Measurements from ENCODE around the gene NBPF4.
A peak's percentile ranks its signal among the peaks of the same experiment; 100 is the strongest.
"Not testable (repeated sequence)": the region's sequence is repeated elsewhere in the genome, so short reads cannot be mapped to it uniquely, and the experiment has no call there.

Gene NBPF4

DNA sequence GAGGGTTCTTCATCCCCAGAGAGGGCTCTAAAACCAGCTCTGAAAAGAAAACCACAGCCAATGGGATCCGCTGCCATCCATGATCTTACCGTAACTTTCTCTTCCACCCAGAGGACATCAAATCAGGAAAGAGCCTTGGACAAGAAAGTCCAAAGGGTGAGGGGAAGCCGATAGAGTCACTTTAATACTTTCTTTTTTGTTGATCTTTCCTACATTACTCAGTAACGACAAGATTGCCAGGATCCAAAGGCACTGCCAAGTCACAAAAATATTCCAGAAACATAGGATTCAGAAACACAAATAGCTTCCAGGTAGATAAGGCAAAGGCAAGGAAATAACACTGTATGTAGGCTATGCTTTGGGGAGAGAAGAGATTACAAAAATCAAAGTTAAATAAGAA lies 17.0 kb downstream of the NBPF4 start:
- H3K27ac ChIP-seq; H3K36me3 ChIP-seq (replicated peaks); H3K27me3 ChIP-seq (replicated peaks); DNase-seq; in situ Hi-C loops (cut with HindIII; ENCODE audit: low pct_ligation_motif_present, low sequenced_read_pairs); H3K4me3 ChIP-seq (ENCODE audit: low read depth, low read length): not testable (repeated sequence)

DNA sequence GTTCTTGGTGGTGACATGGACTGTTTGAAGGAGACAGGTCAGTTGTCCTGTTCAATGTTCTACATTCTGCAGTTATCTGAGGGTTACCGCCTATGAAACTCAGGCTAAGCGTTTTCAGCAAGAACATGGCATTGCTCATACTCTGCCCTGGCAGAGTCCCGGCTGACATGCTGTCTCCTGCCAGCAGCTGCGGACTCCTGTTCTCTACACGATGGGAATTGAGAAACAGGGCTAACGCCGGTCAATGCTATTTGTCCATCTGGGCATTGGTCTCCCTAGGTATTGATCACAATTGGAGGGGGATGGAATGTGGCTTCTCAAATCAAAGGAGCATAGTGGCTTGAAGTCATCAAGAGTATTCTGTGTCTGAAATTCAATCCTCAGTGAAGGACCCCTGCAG lies 20.6 kb downstream of the NBPF4 start:
- H3K36me3 ChIP-seq (replicated peaks); H3K4me3 ChIP-seq (ENCODE audit: low read depth, low read length); H3K27ac ChIP-seq; in situ Hi-C loops (cut with HindIII; ENCODE audit: low pct_ligation_motif_present, low sequenced_read_pairs); DNase-seq; H3K27me3 ChIP-seq (replicated peaks): not testable (repeated sequence)

DNA sequence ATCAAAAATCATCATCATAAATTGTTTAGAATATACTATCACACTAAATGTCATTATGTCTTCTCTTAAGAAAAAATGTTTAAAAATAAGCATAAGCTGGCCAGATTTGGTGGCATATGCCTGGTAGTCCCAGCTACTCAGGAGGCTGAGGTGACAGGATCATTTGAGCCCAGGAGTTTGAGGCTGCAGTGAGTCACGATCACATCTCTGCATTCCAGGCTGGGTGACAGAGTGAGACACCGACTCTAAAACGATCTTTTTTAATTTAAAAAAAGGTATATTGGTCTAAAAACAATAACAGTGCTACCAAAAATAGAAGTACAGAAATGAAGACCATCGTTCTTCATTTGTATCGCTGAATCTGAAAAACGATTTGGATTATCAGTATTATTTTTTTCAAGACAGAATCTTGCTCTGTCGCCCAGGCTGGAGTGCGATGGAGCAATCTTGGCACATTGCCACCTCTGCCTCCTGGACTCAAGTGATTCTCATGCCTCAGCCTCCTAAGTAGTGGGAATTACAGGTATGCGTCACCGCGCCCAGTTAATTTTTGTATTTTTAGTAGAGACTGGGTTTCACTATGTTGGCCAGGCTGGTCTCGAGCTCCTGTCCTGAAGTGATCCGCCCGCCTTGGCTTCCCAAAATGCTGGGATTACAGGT lies 26.2 kb downstream of the NBPF4 start:
- H3K27me3 ChIP-seq (replicated peaks); H3K4me3 ChIP-seq (ENCODE audit: low read depth, low read length); H3K27ac ChIP-seq; in situ Hi-C loops (cut with HindIII; ENCODE audit: low pct_ligation_motif_present, low sequenced_read_pairs); DNase-seq; H3K36me3 ChIP-seq (replicated peaks): not testable (repeated sequence)

DNA sequence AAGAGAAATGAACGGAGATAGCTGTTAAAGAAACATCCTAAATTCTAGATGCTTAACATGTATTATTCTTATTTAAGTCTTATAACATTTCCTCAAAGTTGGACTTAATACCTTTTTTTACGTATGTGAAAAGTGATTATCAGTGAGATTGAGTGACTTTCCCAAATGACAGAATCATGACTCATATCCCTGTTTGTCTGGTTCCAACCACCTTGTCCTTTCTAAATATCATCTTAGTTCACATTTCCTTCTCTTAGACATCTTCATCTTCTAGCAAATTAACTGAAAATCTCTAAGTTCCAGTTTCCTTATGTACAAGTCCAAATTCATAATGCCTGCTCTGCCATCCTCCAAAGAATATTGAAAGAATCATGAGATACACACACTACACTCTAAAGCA lies 26.9 kb downstream of the NBPF4 start:
- DNase-seq; H3K36me3 ChIP-seq (replicated peaks); H3K27ac ChIP-seq; H3K27me3 ChIP-seq (replicated peaks); in situ Hi-C loops (cut with HindIII; ENCODE audit: low pct_ligation_motif_present, low sequenced_read_pairs); H3K4me3 ChIP-seq (ENCODE audit: low read depth, low read length): not testable (repeated sequence)

DNA sequence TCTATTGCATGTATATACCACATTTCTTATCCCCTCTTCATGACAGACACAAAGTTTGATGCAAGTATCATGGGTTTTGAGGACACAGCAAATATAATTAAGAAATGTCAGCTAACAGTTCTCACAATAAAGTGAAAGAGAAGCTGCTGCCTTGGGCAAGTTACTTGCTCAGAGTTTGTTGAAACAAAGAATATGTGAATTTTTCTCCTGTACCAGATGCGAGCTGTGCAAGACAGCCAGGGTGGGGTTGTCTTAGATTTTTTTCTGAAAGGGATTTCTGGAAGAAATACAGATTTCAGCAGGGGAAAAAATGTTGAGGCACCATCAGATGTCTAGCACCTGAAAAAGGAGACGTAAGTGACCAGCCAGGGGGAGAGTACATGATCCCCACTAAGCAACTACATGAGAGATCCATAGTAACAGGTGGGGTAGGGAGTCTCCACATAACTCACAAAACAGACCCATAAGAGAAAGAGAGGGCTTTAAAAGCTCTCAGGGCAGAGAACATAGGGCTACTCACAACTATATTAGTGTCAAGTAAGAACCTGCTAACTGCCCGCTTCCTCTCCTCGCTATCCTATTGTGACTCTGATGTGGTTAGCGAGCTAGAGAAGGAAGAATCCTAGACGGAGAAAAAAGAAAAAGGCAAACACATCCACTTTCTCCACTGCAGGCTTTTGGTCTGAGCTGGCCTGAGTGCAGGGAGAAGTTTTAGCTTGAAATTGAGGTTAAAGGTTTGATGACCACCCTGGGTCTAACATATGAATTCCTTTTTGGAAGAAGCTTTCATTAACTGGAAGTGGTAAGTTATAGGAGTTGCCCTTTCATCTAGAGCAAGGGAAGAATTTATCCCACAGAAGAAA lies 27.6 kb downstream of the NBPF4 start:
- H3K27me3 ChIP-seq (replicated peaks); in situ Hi-C loops (cut with HindIII; ENCODE audit: low pct_ligation_motif_present, low sequenced_read_pairs); H3K27ac ChIP-seq; H3K4me3 ChIP-seq (ENCODE audit: low read depth, low read length); DNase-seq; H3K36me3 ChIP-seq (replicated peaks): not testable (repeated sequence)

DNA sequence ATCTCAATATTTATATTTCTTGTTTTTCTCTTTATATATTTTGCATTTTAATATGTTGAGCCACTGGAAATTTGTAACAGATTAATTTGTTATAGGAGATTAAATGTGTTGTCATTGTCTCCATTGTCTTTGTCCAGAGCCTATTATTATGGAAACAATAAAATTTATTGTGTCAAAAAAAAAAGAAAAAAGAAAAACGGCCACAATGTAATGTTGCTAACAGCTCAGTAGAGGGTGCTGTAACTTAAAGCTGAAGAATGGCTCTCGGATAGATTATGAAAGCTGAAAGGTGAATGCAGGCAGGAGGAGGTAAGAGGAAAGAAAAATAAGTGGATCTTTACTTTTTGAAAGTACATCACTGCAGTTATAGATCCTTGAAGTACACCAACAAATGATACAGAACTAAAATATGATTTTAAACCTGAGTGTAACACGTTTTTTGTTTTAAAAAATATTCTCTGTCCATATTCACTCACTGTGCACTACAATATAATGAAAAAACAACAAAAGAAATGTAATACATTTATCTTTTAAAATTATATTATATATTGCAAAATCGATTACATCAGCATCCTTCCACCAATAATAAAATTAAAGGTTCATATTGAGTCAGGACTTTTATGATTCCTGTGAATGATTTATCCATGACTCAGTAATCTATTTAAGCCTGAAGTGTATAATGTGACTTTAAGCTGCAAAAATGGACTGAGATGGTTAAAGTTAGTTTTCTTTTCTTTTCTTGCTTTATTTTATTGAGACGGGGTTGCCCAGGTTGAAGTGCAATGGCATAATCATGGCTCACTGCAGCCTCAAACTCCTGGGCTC lies 29.0 kb downstream of the NBPF4 start:
- TF ChIP-seq, protein P1, sequence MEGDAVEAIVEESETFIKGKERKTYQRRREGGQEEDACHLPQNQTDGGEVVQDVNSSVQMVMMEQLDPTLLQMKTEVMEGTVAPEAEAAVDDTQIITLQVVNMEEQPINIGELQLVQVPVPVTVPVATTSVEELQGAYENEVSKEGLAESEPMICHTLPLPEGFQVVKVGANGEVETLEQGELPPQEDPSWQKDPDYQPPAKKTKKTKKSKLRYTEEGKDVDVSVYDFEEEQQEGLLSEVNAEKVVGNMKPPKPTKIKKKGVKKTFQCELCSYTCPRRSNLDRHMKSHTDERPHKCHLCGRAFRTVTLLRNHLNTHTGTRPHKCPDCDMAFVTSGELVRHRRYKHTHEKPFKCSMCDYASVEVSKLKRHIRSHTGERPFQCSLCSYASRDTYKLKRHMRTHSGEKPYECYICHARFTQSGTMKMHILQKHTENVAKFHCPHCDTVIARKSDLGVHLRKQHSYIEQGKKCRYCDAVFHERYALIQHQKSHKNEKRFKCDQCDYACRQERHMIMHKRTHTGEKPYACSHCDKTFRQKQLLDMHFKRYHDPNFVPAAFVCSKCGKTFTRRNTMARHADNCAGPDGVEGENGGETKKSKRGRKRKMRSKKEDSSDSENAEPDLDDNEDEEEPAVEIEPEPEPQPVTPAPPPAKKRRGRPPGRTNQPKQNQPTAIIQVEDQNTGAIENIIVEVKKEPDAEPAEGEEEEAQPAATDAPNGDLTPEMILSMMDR (IDR thresholded peaks at IDR 0.05; ENCODE audit: low read depth, low read length, missing control alignments): peak; percentile 42
- H3K27ac ChIP-seq; DNase-seq; H3K27me3 ChIP-seq (replicated peaks); H3K36me3 ChIP-seq (replicated peaks); in situ Hi-C loops (cut with HindIII; ENCODE audit: low pct_ligation_motif_present, low sequenced_read_pairs); H3K4me3 ChIP-seq (ENCODE audit: low read depth, low read length): not testable (repeated sequence)

DNA sequence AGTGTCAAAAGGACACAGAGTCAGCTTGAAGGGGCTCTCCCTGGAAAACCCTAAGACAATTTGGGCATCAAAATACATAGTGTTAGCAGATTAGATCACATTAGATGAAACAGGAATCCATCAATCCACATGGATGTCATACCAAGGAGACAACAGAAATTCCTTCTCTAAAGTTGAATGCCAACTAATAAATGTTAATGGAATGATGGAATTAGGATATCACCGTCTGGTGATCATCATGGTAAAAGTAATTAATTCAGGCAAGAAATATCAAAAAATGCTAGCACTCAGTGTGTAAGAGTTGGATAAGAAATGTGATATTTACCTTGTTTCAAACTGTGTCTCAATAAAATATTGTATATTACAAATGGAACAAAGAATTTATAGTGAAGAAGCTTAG lies 32.9 kb downstream of the NBPF4 start:
- in situ Hi-C loops (cut with HindIII; ENCODE audit: low pct_ligation_motif_present, low sequenced_read_pairs): no loop called here
- H3K27ac ChIP-seq: no peak overlapping the region
- DNase-seq: no peak
- H3K4me3 ChIP-seq (ENCODE audit: low read depth, low read length): no peak overlapping the region
- peaks cover 12% of the 10 kb centered on the region for H3K27me3 ChIP-seq (replicated peaks)
- TF ChIP-seq, protein P1 (IDR thresholded peaks at IDR 0.05; ENCODE audit: low read depth, low read length, missing control alignments): no peak
- H3K36me3 ChIP-seq (replicated peaks): no peaks in the 10 kb centered on the region

DNA sequence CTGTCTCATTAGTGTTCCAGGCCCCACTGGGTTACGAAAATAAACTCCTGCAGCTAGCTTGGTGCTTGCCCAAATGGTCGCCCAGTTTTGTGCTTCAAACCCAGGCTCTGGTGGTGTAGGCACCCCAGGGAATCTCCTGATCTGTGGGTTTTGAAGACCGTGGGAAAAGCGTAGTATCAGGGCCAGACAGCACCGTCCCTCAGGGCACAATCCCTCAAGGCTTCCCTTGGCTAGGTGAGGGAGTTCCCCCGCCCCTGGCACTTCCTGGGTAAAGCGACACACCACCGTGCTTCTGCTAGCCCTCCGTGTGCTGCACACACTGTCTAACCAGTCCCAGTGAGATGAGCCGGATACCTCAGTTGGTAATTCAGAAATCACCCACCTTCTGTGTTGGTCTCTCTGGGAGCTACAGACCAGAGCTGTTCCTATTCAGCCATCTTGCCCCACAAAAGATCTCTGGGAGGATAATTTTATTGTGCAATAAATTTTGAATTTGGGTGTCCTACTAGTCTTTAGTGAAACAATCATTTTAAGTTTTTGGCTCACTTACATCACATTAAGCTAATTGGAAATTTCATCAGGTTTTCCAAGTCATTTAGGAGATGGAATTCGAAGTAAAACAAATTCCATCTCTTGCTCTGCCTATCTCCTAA lies 34.3 kb downstream of the NBPF4 start:
- H3K4me3 ChIP-seq (ENCODE audit: low read depth, low read length): no peak overlapping the region
- TF ChIP-seq, protein P1 (IDR thresholded peaks at IDR 0.05; ENCODE audit: low read depth, low read length, missing control alignments): no peak
- in situ Hi-C loops (cut with HindIII; ENCODE audit: low pct_ligation_motif_present, low sequenced_read_pairs): no loop called here
- no peak overlapping the region for H3K27ac ChIP-seq
- H3K27me3 ChIP-seq (replicated peaks): peaks cover 12% of the 10 kb centered on the region
- no peaks in the 10 kb centered on the region for H3K36me3 ChIP-seq (replicated peaks)
- no peak for DNase-seq

Measured in brain microvascular endothelial cell (primary cell).